GM21423 (cell line): ENCODE measurements around the gene CEBPG.

Experiments used
- ATAC-seq: cut with Tn5 transposase; IDR thresholded peaks from one replicate; pipeline ENCODE4 v1.9.1; 2021; ENCODE audit warnings: mild to moderate bottlenecking, moderate library complexity; ENCODE audit not compliant: unreplicated experiment

Gene CEBPG

DNA sequence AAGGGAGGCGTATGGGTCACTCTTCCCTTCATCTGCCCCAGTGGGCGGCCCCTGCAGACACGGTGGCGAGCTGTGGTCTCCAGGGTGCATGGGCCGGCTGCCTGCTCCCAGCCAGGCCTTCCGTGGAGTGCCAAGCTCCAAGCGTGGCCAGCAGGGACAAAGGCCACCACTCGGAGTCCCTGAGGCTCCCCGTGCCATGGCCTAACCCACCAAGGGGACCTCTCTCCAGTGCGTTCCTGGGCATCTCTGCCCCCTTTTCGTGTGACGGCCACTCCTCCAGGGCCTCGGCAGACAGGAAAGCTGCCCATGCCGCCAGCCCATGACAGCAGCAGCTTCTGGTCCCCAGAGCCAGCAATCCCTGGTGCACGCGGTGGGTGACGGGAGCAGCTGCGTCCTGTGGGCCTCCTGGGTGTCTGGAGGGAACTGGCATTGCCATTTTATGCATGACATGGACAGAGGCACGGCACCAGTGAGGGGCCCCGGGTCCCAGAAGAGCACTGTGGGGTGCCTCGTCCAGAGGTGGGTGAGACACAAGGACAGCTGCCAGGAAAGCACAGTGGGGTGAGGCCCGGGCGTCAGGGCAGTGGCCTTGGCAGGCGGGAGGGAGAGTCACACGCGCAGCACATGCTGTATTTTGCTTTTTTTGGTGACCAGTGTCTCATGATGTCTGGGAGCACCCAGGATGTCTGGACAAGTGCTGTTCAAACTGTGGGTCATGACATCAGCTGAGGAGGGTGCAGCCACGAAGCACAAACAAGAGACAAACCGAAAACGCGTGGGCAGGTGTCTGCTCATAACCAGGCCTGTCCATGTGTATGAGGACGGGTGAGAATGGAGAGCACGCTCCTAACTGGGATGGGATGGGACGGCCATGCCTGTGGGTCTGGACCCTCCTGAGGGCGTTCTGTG, 32.3 kb downstream of the CEBPG start:
- no peak for ATAC-seq

GRCh38 chr19:33406521-33407139, 33.1 kb downstream of the CEBPG start:
- no peak for ATAC-seq

DNA sequence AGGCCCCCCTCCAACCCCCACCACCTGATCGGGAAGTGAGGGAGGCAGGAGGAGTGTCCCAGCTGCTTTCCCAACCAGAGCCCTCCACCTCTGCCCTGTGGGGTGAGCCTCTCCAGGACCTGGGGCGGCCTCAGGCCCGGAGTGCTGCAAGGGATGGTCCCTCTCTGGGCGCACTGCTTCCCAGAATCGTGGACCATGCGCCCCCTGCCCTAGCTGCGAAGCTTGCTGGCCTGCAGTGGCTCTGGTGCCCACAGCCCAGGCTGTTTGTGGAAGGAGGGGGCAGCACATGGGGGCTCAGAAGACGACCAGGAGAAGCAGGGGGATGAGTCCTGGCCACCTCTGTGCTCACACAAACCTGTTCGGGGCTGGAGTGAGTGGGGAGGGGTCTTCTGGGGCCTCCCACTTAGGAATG, 33.6 kb downstream of the CEBPG start:
- no peak for ATAC-seq

DNA sequence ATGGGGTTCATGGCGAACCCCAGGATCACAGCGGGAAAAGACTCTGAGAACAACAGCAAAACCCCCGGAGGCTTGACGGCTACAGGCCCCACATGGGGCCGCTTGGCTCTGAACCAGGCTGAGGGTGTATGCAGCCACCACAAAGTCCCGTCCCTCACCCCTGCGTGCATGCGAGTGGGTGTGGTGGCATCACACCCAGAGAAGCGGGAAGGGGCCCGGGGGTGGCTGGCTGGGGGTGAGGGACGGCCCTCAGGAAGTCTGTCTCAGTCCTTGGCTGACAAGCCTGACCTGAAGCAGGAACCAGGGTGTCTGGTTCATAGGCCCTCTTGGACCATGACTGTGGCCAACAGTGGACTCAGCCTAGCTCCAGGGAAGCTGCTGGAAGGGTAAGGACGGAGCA, 34.2 kb downstream of the CEBPG start:
- no peak for ATAC-seq

DNA sequence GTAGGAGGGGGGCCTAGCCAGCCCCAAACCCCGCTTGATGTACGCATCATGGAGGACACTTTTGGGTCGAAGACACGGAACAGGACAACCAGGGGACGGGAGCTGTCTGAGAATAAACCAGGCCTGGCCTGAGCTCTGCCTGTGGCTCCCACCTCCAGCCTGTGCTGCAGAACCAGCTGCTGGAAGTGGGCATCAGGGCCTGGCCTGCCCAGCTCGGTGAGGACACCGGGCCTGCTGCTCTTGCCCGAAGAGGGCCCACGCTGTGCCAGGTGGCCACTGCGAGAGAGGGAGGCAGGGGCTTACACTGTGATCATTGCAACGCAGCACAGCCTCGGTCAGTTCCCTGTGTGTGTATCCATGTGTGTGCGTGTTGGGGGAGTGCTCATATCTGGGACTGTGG, 34.6 kb downstream of the CEBPG start:
- ATAC-seq, result no peak

DNA sequence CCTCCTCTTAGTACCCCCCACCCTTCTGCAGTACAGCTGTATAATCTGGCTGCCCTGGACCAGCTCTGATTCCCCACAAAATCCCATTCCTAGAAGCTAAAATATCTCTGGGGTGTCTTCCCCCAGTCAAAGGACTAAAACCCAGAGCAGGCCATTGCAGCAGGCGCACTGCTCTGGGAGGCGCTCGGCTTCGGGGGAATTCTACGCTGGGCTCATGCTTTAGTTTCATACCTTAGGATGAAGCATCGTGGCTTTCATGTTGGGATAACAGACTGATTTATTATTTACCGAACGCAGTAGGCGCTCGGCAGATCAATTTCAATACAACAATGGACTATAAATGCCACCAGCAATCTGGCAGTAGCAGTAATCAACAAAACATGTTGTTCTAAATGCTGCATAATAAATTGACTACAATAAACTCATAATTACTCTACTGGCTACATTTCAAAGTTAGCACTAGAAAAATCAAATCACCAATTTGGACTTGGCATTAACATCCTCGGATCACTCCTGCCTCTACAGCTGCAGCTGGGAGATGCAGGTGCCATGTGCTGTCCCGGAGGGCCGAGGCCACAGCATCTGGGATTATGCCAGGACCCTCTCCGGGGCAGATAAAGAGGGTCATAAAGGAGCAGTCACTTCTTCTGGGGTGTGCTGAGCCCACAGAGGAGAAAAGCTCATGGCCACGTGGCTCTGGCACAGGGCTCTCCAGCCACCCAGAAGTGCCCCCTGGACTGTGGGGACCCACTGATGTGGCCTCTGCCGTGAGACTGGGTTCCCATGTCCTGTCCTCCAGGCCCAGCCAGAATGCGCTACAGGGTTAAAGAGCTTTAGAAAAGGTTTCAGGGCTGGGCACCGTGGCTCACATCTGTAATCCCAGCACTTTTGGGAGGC, 35.3 kb downstream of the CEBPG start:
- no peak for ATAC-seq

- ATAC-seq, result no peak
These were observed 36.6 kb downstream of the CEBPG start for GRCh38 chr19:33409906-33410685.

DNA sequence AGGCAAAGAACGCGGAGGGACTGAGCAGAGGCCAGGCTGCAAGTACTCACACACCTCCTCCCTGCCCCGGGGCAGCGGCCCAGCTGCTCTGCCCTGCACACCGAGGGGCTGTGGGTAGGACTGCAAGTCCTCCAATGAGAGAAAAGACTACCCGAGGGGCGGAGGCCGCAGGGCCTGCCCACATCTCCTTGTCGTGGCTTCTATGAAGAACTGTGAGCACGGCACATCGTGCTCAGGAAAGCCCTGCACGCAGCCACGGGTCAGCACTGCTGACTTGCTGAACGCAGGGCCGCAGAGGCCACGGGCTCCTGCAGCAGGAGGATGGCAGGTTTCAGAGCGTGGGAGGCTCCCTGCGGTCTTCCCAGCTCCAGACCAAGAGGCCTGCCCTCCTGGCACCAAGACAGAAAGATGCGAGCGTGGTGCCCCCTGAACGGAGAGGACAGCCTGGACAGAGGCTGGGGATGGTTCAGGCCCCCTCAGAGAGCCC, 37.4 kb downstream of the CEBPG start:
- no peak for ATAC-seq

GRCh38 chr19:33411621-33412180, 38.2 kb downstream of the CEBPG start:
- no peak for ATAC-seq

- ATAC-seq, result no peak
These were observed 39.3 kb downstream of the CEBPG start for GRCh38 chr19:33412601-33413425.

DNA sequence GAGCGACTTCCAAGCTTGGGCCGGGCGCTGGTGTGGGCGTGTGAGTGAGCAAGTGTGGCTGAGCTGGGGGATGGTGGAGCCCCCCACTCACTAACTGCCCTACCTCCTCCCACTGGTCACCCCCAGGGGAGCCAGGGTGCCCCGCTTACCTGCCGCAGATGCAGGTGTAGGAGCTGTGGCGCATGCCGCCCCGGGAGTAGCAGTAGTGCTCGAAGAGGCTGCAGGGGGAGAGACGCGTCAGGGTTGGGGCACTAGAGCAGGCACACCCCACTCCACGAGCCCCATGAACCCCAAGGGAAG, 39.9 kb downstream of the CEBPG start:
- ATAC-seq, result no peak

GRCh38 chr19:33413868-33414666, 40.6 kb downstream of the CEBPG start:
- ATAC-seq, result no peak

DNA sequence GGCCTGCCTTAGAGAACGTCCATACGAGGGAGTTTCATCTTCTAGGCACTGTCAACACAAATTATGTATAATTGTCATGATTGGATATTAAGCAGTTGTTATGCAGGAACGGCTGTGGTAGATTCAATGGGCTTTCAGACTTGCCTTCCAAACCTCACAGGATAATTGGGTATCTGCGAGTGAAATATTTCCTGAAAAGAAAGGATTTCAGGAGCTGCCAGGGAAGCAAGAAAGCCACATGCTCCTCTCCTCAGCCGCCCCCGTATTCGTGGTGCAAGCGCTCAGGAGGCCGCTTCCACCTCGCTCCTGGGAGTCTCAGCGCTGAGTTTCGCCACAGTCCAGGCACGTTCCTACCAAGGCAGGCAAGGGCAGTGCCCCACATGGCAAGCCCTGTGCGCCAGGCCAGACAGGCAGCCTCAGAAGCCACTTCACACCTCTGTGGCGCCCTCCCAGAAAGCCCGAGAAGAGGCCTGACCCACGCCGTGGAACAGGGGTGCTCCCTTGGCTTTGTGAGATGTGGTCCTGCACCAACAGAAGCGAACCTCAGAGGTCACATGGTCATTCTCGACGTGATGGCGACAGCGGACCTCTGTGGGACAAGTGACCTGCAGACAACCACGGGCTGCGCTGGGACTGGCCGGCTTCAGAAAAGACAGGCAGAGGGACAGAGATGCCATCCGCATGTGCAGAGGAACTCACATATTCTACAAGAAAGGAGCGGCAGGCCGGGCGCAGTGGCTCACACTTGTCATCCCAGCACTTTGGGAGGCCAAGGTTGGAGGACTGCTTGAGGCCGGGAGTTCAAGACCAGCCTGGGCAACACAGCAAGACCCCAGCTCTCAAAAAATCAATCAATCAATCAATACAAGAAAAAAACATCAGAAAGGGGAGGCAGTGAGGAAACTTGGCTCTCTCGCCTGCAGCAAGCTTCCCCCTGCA, 41.4 kb downstream of the CEBPG start:
- ATAC-seq, result no peak

DNA sequence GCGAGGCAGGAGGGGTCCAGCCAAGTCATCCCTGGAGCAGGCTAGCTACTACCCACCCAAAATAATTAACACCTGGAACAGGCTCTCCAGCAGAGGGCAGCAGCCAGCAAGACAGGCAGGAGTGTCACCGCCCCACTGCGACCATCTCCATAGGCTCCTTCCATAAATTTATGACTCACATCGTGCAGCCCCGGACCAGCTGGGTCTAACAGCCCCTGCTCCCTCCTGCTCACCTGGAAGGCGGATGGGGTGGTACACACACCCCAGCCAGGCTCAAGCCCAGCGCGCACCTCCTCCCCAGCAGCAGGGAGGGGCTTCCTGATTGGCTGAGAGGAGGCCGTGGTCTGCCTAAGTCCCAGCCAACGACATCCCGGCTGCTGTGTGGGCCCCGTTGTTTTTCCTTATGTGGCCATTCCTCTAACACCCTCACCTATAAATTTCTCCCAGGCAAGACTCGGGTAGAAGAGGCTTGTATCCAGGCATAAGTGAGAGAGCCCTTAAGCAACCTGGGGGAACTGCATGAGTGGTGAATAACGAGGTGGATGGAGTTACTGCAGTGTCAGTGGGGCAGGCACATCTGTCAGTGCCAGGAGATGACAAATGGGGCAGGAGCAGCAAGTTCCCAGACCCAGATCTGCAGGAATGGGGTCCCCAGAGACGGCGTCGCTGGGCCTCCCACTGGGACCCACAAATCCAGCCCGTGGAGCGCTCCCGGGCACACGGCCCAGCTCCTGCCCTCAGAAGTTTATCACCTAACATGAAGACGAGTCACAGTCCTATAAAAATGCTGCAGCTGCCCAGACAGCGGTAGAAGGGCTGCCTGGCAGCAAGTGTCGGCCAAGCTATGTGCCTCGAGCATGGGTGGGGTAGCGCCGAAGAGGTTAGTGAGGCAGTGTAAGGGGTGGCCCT, 43.1 kb downstream of the CEBPG start:
- no peak for ATAC-seq

- no peak for ATAC-seq
These were observed 44.2 kb downstream of the CEBPG start for GRCh38 chr19:33417751-33418150.

- no peak for ATAC-seq
These were observed 45.0 kb downstream of the CEBPG start for GRCh38 chr19:33418461-33418860.
